H9 (cell line): Measurements from ENCODE around the gene DAB1. TPM values are rescaled to one million over a fixed set of nuclear protein-coding genes. Genes with fewer than 3 reads are reported as not detected.

Experiments
- DNase-seq: peaks from one replicate; pipeline ENCODE4 v3.0.0-alpha.2; 2017
- H2AFZ ChIP-seq: one replicate; pipeline ENCODE4 v1.6.1; 2013; ENCODE audit warnings: mild to moderate bottlenecking, low read length, control low read depth, moderate library complexity
- H2AK5ac ChIP-seq: 2 replicates; pipeline ENCODE4 v1.6.1; 2013; ENCODE audit warnings: low read length, control low read depth, mixed read lengths; ENCODE audit not compliant: insufficient read length
- H2BK120ac ChIP-seq: one replicate; pipeline ENCODE4 v1.6.1; 2013; ENCODE audit warnings: low read depth, mild to moderate bottlenecking, low read length, control low read depth, inconsistent platforms; ENCODE audit not compliant: poor library complexity, severe bottlenecking
- H2BK12ac ChIP-seq: 2 replicates; pipeline ENCODE4 v1.6.1; 2013; ENCODE audit warnings: low read length, control low read depth, mixed read lengths, low read depth; ENCODE audit not compliant: insufficient read length
- H2BK15ac ChIP-seq: 2 replicates; pipeline ENCODE4 v1.6.1; 2013; ENCODE audit warnings: low read depth, low read length, control low read depth
- H2BK20ac ChIP-seq: one replicate; pipeline ENCODE4 v1.6.1; 2013; ENCODE audit warnings: low read depth, mild to moderate bottlenecking, low read length, control low read depth, inconsistent platforms; ENCODE audit not compliant: poor library complexity, severe bottlenecking
- H2BK5ac ChIP-seq: 2 replicates; pipeline ENCODE4 v1.6.1; 2013; ENCODE audit warnings: low read length, control low read depth, mixed read lengths; ENCODE audit not compliant: insufficient read length
- H3K14ac ChIP-seq: 2 replicates; pipeline ENCODE4 v1.6.1; 2013; ENCODE audit warnings: low read length, control low read depth; ENCODE audit not compliant: insufficient read depth
- H3K18ac ChIP-seq: 2 replicates; pipeline ENCODE4 v1.6.1; 2013; ENCODE audit warnings: low read depth, mild to moderate bottlenecking, mixed read lengths, low read length, control low read depth; ENCODE audit not compliant: insufficient read length
- H3K23ac ChIP-seq: 2 replicates; pipeline ENCODE4 v1.6.1; 2013; ENCODE audit warnings: low read length, control low read depth, mixed read lengths, low read depth; ENCODE audit not compliant: insufficient read length
- H3K23me2 ChIP-seq: 2 replicates; pipeline ENCODE4 v1.6.1; 2013; ENCODE audit warnings: low read depth, mild to moderate bottlenecking, mixed read lengths, low read length, control low read depth; ENCODE audit not compliant: insufficient read length, poor library complexity, severe bottlenecking
- H3K27ac ChIP-seq: 2 replicates; pipeline ENCODE4 v1.5.1; 2013; ENCODE audit warnings: low read length, control low read depth, mixed read lengths, low read depth; ENCODE audit not compliant: insufficient read length
- H3K27me3 ChIP-seq: 2 replicates; pipeline ENCODE4 v1.6.1; 2013; ENCODE audit warnings: low read length, control low read depth, inconsistent platforms; ENCODE audit not compliant: insufficient read depth
- H3K4ac ChIP-seq: 2 replicates; pipeline ENCODE4 v1.6.1; 2013; ENCODE audit warnings: low read depth, mild to moderate bottlenecking, control low read depth, inconsistent platforms, low read length, moderate library complexity
- H3K4me1 ChIP-seq: 2 replicates; pipeline ENCODE4 v1.6.1; 2013; ENCODE audit warnings: low read length, control low read depth, inconsistent platforms; ENCODE audit not compliant: insufficient read depth
- H3K4me2 ChIP-seq: 2 replicates; pipeline ENCODE4 v1.6.1; 2013; ENCODE audit warnings: low read length, control low read depth, mixed read lengths; ENCODE audit not compliant: insufficient read length, insufficient read depth
- H3K56ac ChIP-seq: 2 replicates; pipeline ENCODE4 v1.6.1; 2013; ENCODE audit warnings: low read depth, mild to moderate bottlenecking, mixed read lengths, low read length, control low read depth; ENCODE audit not compliant: insufficient read length
- H3K79me1 ChIP-seq: 2 replicates; pipeline ENCODE4 v1.6.1; 2013; ENCODE audit warnings: low read depth, mild to moderate bottlenecking, moderate library complexity, low read length, control low read depth, inconsistent platforms; ENCODE audit not compliant: insufficient read depth, poor library complexity, severe bottlenecking
- H3K79me2 ChIP-seq: 2 replicates; pipeline ENCODE4 v1.6.1; 2013; ENCODE audit warnings: low read length, control low read depth, inconsistent platforms; ENCODE audit not compliant: insufficient read depth
- H3K9ac ChIP-seq: 2 replicates; pipeline ENCODE4 v1.6.1; 2013; ENCODE audit warnings: low read length, control low read depth, mixed read lengths; ENCODE audit not compliant: insufficient read length; ENCODE audit errors: extremely low read depth
- H3K9me3 ChIP-seq: one replicate; pipeline ENCODE4 v1.6.1; 2013; ENCODE audit warnings: low read depth, low read length, inconsistent platforms; ENCODE audit not compliant: control insufficient read depth
- H3T11ph ChIP-seq: one replicate; pipeline ENCODE4 v1.6.1; 2013; ENCODE audit warnings: mild to moderate bottlenecking, low read length, control low read depth, inconsistent platforms
- H4K20me1 ChIP-seq: one replicate; pipeline ENCODE4 v1.6.1; 2013; ENCODE audit not compliant: control insufficient read depth, insufficient read length, insufficient read depth
- H4K5ac ChIP-seq: 2 replicates; pipeline ENCODE4 v1.6.1; 2013; ENCODE audit warnings: low read depth, mild to moderate bottlenecking, mixed read lengths, low read length, control low read depth; ENCODE audit not compliant: insufficient read length
- H4K8ac ChIP-seq: replicated peaks from 2 replicates; pipeline ENCODE4 v1.6.1; 2013; ENCODE audit warnings: low read length, control low read depth, mixed read lengths, low read depth; ENCODE audit not compliant: insufficient read length
- H4K91ac ChIP-seq: 2 replicates; pipeline ENCODE4 v1.6.1; 2013; ENCODE audit warnings: low read depth, mild to moderate bottlenecking, moderate library complexity, mixed read lengths, low read length, control low read depth; ENCODE audit not compliant: insufficient read length
- H3K27ac Mint-ChIP-seq, 3 experiments: 2 replicates in 2 of 3; 3 replicates in 1 of 3; pipeline ENCODE4 v1.8.0; 2020 to 2021; ENCODE audit warnings: mixed read lengths in 3 of 3, mild to moderate bottlenecking in 1 of 3, moderate library complexity in 1 of 3
- H3K27me3 Mint-ChIP-seq: 2 replicates; pipeline ENCODE4 v1.8.0; 2021; ENCODE audit warnings: low read depth, mild to moderate bottlenecking, moderate library complexity, mixed read lengths
- H3K36me3 Mint-ChIP-seq, 3 experiments: 2 replicates in 2 of 3; 3 replicates in 1 of 3; pipeline ENCODE4 v1.8.0; 2020 to 2021; ENCODE audit warnings: low read depth in 3 of 3, mixed read lengths in 3 of 3; ENCODE audit not compliant: insufficient read depth in 1 of 3
- H3K4me1 Mint-ChIP-seq, 2 experiments: 2 replicates each; pipeline ENCODE4 v1.8.0; 2020; ENCODE audit warnings: mixed read lengths in 2 of 2
- H3K4me3 Mint-ChIP-seq, 2 experiments: 2 replicates in 1 of 2; 3 replicates in 1 of 2; pipeline ENCODE4 v1.8.0; 2020 to 2021; ENCODE audit warnings: mild to moderate bottlenecking in 2 of 2, mixed read lengths in 2 of 2, moderate library complexity in 1 of 2
- H3K9me3 Mint-ChIP-seq, 2 experiments: 2 replicates in 1 of 2; 3 replicates in 1 of 2; pipeline ENCODE4 v1.8.0; 2020; ENCODE audit warnings: mild to moderate bottlenecking in 2 of 2, mixed read lengths in 2 of 2, moderate library complexity in 1 of 2
- WGBS: extraction: QIAGEN DNeasy Blood & Tissue Kit; methylation state at CpG from one replicate; pipeline ENCODE4 v1.1.7; 2013; ENCODE audit warnings: missing lambda C conversion rate, low lambda C conversion rate, mixed read lengths; ENCODE audit not compliant: insufficient read length; ENCODE audit errors: extremely low coverage; 5-methylcytosine and 5-hydroxymethylcytosine counted together
- total RNA-seq: library from RNA; stranded (reverse); gene quantifications from 2 replicates; pipeline ENCODE4 v1.2.1, GENCODE V29; 2021
- TF ChIP-seq, protein P1 (sequence below): fragments of 200-600 bp; sonication (generic); conservative IDR thresholded peaks from 3 replicates; pipeline ENCODE4 v1.8.0; 2021; ENCODE audit warnings: antibody characterized with exemption, mild to moderate bottlenecking

Gene DAB1
- total RNA-seq, 1 experiment from 2014 or later, result 9.3 TPM

DNA sequence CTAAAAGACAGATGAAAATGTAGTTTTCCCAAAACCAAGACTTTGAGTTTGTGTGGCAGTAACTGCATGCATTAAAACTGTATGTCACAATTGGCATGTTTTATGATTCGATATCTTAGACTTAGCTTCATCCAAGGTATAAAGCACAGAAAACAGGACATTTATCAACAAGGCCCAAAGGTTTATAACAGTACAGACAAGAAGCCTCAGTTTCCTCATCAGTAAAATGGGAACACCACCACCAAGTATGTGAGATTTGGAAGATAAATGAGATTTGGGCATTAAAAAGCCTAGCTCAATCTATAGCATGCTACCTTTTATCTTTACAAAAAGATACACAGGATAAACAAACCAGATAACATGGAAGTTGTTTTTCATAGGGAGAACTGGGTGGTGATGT is 128.5 kb downstream of the DAB1 start:
- Histone ChIP-seq H3K79me2 (no peaks in the 10 kb centered on the region), H2AK5ac (no peak overlapping the region), H2BK15ac (no peak overlapping the region), H3K18ac (no peak overlapping the region), H3K9me3 (no peaks in the 10 kb centered on the region), H3K27me3 (no peaks in the 10 kb centered on the region), H3K79me1 (no peaks in the 10 kb centered on the region), H3K23ac (no peak overlapping the region), H3K23me2 (no peaks in the 10 kb centered on the region), H2BK120ac (no peak overlapping the region), H3K4me2 (no peak overlapping the region), H3K4ac (no peak overlapping the region), H2BK12ac (no peak overlapping the region), H4K8ac (no peak overlapping the region), H4K91ac (no peak overlapping the region), H3K14ac (no peak overlapping the region), H3K27ac (no peak overlapping the region), H3K4me1 (no peaks in the 10 kb centered on the region), H3K9ac (no peak overlapping the region), H2BK20ac (no peak overlapping the region), H2BK5ac (no peak overlapping the region), H4K5ac (no peak overlapping the region), H3T11ph (no peak overlapping the region), H4K20me1 (no peaks in the 10 kb centered on the region), H3K56ac (no peak overlapping the region), H2AFZ (no peak overlapping the region)
- Mint-ChIP-seq H3K4me1 (peaks cover 0 to 5% of the 10 kb centered on the region in 2 experiments), H3K9me3 (no peaks in the 10 kb centered on the region), H3K27ac (no peak overlapping the region), H3K27me3 (no peaks in the 10 kb centered on the region), H3K36me3 (no peaks in the 10 kb centered on the region), H3K4me3 (no peak overlapping the region)
- TF ChIP-seq, protein P1, sequence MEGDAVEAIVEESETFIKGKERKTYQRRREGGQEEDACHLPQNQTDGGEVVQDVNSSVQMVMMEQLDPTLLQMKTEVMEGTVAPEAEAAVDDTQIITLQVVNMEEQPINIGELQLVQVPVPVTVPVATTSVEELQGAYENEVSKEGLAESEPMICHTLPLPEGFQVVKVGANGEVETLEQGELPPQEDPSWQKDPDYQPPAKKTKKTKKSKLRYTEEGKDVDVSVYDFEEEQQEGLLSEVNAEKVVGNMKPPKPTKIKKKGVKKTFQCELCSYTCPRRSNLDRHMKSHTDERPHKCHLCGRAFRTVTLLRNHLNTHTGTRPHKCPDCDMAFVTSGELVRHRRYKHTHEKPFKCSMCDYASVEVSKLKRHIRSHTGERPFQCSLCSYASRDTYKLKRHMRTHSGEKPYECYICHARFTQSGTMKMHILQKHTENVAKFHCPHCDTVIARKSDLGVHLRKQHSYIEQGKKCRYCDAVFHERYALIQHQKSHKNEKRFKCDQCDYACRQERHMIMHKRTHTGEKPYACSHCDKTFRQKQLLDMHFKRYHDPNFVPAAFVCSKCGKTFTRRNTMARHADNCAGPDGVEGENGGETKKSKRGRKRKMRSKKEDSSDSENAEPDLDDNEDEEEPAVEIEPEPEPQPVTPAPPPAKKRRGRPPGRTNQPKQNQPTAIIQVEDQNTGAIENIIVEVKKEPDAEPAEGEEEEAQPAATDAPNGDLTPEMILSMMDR, result no peak
- WGBS, result no CpG with 5 or more reads among the region's 1 CpG
- no peak for DNase-seq
